NOMO-1 treated with DMSO at 0.1 percent for 48 hours (cell line): ENCODE data around the gene INPP5A.

Source experiments
- DNase-seq: peaks from one replicate; lab custom pipeline; 2025; ENCODE audit not compliant: unreplicated experiment; lab: John Stamatoyannopoulos, UW

The INPP5A gene

DNA sequence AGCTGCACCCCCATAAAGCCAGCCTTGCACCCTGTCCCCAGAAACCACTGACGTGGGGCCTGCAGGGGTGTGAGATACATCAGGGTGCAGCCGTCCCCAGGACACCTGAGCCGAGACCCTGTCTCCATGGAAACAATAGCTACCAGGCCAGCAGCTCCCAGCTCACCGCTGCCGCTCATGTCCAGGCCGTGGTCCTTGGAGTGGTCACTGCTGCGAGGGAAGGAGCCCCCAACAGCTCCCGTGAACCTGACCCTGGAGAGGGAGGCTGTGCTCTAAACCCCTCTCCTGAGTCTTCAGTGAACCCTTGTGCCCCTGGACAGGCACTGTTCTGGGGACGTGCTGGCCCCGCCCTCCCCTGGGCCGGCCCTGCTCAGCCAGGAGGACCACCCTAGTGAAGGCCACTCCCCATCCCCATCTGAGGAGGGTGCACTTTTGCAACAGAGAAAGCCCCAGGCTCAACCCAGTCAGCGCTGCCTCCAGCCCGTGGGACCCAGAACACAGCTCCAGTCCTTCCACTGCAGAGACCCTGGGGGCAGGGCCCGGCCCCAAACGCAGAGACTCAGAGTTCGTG is 19.6 kb upstream of the INPP5A start:
- no peak for DNase-seq

DNA sequence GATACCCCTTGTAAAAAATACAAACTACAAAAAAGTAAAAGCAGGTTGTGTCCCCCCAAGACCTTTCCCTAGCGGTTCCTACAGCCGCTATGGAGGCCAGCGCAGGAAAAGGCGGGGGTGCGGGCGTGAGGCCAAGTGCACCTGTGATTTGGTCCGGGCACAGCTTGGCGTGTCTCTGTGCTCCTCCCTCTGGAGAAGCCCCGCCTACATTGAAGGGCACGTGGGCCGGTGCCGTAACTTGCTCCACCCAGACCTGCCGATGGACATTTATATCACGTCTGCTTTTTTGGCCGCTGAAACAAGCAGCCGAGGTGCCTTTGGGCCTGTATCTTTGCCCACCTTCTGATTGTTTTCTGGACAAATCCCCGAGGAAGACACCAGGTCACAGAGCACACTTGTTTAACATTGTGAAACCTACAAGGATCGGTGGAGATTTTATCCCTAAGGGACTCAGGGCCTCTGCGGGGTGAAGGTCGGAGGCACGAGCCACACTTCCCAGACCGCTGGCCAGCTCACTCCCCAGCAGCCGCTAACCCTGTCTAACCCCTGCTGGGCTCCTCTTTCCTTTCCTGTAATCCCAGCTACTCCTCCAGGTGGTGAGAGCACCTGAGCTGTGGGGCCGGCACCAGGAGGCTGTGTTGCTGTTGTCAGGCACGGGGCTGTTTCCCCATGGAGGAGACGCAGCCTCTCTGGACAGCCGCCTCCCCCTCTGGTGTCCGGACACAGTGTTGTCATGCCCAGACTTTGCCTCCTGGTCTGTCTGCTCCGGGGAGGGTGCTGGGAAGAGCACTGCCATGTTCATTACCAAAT is 18.8 kb upstream of the INPP5A start:
- no peak for DNase-seq

DNA sequence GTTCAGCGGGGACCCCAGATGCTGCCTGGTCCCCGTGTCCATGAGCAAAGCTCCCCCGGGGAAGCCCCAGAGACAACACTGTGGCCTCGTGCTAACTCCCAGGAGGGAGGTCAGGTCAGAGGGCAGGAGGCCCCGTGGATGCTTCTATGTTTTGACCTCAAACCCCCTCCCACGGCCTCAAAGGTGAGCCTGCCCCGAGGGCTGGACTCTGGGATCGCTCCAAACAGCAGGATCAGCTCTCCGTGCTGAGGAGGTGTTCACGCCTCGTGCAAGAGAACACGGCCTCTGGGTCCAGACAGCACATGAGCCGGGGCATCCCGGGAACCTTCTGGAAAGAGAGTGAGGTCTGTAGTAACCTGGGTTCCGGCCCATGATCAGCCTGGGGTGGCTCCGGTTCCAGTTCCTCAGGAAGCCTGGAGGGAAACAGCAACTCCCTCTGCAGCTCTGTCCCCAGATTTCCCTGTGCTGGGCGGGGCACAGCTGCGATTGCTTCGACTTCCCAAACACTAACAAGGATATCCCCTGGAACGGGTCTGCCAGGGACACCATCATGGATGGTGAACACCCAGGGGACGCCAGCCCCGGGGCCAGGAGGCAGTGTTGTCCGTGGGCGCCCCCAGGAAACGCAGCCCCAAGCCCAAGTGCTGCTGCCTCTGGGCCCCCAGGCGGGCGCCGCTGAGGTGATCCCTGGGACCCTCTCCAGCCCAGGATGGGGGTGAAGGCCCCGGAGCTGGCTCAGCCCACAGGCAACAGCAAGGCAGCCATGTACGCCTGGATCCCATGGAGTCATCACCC is 18.0 kb upstream of the INPP5A start:
- no peak for DNase-seq

DNA sequence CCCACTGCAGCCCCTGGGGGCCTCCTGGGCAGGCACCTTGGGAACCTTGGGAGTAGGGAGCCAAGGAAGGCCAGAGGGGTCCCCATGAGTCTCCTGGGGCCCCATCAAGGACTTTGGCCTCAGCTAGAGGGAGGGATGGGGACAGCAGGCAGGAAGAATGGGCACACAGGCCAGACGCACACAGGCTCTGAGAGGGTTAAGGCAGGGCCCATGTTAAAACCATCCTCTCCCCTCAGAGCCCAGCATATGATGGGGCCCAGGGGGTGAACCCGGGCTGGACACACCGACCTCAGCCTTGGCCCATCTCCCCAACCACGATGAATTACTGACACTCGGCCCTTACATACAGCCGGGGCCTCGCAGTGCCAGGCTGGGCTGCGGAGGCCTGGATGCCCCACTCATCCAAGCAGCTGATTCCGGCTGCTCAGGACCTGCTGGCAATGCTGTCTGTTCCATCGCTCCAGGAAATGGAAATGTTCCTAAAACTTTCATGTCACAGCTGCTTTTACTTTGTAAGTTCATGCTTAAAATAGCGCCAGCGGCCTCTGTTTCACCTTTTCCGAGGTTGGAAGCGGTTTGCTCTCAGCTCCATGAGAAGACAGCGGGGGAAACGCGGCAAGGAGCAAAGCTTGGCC is 17.3 kb upstream of the INPP5A start:
- no peak for DNase-seq

DNA sequence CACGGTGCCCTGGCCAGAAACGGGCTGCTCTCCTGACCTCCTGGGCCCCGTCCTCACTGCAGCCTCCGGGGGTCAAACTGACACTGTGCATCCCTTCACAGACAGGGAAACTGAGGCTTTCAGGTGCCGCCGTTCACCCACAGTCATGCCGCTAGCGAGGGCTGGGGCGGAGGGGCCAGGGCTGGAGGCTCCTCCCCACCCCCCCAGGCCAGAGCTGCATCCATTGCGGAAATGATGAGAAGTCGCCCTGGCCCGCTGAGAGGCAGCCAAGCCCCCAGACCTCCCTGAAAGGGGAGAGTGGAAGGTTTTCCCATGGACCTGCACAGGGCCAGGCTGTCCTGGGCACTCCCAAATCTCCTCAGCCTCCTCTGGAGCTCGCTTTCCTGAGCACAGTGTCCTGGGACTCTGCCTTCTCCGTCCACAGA is 16.5 kb upstream of the INPP5A start:
- DNase-seq: no peak

DNA sequence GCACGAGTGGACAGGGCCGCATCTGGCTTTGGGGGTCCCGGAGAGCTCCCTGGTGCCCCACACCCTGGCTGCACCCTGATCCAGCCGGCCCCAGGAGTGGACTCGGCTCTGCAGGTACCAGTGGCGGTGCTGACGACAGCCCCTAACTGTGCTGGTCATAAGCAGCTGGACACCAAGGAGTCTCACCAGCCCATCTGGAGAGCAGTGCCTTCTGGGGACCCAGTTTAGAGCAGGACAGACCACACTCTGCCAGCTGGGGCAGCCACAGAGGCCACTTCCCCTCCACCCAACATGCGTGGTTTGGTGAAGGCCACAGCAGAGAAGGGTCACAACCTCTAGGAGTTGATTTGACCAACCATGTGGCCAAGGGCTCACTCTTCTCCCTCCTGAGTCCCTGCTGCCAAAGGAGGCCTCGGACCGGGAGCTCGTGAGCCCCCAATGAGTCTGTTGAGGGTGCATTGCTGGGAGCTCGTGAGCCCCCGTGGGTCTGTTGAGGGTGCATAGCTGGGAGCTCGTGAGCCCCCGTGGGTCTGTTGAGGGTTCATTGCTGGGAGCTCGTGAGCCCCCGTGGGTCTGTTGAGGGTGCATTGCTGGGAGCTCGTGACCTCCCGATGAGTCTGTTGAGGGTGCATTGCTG is 16.0 kb upstream of the INPP5A start:
- DNase-seq: no peak

DNA sequence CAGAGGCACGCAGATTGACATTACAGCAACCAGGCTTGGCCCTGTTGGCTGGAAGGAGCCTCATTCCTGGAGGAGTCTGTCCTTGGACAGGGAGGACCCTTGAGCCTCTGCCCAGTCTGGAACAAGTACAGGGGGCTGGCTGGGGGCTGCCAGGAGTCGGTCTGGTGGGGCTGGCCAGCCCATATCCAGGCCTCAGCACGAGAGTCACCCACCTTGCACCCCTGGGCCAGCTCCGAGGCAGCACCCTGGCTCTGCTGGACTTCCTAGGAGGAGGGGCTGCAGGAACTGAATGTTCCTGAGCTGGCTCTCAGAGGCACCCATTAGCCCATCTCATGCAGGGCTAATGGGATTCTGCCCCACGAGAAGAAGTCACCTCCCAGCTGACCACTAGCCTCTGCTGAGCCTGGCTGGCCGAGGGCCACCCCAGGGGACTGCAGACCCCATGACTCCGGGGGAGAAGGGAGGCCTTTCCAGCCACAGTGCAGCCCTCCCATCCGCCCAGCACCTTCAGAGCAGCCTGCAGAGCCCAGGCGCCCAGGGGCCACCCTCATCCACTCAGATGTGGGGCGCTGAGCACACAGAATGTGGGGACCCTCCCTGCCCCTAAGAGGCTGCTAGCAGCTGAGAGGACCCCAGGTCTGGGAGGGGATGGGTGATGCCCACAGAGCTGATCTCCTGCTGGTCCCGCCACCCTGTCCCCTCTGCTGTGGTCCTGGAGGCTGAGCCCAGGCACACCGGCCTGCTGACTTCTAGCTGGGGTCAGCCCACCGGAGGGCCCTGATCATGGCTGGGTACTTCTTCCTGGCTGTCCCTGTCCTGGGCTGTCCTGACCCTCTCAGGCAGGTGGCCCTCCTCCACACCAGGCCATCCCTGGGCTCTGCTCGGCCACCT is 14.8 kb upstream of the INPP5A start:
- no peak for DNase-seq

DNA sequence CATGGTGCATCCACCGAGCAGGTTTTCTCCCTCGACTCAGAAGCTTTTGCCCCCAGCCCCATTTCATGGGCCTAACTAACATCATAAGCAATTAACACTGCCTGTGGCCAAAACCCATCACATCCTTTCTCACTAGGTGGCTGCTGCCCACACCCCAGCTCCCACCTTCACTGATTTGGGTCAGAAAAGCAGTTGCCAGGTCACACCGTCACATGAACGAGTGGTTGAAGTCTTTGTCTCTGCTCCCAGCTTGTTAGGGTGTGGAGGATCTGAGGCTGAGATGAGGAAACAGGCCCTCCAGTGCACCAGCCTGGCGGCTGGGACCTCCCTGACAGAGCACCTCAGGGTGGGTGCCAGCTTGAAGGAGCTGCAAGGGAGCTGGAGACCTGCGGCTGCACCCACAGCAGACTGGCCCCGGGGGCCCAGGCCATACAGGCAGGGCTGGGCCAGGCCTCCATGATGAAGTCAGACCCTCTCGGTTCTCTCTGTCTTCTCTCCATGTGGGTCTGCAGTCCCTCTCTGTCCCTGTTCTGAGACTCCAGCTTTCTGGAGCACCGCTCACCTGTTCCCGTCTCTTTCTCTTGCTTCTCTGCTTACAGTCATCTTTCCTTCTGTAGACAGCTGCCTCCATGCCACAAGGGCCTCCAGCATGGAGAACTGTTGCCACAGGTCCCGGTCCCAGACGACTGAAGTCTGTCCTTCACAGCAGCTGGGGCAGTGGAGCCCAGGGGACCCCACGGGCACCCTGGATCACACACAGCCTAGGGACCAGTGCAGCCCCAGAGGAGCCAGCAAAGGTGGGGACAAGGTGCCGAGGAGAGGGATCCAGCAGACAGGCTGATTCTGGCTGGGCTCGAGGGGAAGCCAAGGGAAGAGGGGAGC is 13.8 kb upstream of the INPP5A start:
- DNase-seq: no peak

DNA sequence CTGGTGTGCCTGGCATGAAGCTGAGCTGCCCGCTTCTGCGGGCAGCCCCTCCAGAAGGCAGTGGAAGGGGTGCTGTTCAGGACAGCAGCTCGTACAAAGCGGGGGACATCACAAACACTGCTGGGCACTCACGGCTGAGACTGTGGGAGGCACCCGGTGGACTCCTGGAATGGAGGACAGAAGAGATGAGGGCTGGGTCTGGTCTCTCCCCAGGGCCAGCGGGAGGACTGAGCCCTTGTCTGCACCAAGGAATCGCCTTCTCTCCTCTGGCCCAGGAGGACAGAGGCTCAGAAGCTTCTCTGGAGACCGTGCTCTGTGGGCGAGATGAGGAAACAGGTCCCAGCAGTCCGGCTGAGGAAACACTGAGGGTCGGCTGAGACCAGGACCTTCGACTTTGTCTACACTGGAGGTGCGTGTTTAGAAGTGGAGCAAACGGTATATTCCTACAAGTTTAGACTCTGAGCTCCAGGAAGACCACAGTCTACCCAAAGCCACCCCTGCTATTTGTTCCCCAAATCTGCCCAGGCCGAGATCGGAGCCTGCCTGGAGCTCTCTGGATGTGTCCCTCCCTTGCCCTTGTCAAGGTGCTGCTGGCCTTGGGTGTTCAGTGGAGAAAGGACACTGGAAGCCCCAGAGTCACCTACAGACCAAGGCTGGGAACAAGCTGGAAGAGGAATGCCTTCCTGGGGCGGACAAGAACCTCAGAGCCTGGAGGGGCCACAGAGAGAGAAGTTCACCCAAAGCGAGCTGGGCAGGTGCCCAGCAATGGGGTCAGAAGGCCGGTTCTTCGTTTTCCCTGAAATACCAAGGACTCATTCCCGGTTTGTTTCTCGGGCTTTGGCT is 12.9 kb upstream of the INPP5A start:
- DNase-seq: no peak

DNA sequence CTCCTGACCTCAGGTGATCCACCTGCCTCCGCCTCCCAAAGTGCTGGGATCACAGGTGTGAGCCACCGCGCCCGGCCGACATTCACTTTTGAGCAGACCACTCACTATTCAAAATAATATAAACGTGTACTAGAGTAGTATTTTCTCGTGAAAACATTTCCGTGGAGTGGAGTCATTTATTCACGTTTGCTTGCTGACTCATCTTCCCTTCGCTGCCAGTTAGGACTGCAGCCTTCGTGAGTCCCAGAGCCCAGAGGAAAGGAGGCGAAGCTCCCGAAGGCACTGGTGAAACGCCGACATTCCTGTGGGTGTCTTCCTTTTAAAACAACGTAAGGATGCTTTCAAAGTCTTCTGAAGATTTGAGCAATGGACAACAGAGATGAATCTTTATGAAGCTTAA is 10.9 kb upstream of the INPP5A start:
- DNase-seq: no peak

DNA sequence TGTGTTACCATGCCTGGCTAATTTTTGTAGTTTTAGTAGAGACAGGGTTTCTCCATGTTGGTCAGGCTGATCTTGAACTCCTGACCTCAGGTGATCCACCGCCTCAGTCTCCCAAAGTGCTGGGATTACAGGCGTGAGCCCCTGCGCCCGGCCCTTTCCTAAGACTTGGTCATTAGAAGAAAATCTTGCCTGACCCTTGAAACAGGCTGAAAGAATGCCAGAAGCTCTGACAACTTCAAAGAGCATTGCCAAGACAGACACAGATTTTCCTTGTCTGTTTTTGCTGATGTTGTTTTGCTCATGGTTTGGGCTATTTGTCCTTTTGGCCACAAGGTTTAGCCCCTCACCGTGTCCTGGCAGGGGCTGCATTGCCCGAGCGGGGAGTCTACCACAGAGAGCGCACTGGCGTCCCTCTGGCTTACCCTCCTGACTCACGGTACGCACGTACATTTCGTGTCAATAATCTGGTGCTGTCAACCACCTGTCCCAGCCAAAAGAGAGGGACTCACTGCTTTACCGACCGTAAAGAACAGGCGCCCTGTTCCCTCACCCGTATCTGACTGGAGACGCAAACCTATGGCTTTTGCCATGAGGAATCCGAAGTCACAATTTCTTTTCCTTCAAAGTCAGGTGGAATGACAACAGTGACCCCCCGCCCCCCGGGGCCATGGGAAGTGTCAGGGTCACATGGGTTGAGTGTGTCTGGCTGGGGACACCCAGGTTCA is 10.1 kb upstream of the INPP5A start:
- no peak for DNase-seq

DNA sequence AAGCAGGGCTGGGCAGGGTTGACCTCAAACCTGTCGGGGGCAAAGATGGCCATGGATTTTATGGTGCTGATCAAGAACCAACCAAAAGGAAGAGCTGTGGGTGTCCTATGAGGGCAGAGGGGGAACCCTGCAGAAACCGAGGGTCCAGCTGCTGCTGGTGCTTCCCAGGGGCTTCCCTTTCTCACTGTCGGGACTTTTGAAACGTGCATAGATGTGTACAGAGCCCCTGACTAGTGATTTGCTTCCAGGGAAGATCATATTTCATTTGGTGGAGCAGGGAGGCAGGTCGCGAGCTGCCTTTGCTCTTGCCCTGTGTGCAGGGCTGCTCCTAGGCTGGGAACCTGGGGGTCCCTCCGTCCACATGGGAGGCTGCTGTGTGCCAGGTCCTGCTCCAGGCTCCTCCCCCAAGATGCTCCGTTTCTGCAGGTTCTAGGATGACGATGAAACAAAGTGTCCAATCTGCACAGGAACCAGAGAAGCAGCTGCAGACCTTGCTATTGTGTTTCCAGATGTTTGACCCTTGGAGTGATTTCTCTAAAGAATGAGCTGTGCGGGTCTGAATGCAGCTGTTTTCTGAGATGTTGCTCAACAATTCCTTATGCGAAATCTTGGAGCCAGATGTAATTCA is 9.4 kb upstream of the INPP5A start:
- no peak for DNase-seq

DNA sequence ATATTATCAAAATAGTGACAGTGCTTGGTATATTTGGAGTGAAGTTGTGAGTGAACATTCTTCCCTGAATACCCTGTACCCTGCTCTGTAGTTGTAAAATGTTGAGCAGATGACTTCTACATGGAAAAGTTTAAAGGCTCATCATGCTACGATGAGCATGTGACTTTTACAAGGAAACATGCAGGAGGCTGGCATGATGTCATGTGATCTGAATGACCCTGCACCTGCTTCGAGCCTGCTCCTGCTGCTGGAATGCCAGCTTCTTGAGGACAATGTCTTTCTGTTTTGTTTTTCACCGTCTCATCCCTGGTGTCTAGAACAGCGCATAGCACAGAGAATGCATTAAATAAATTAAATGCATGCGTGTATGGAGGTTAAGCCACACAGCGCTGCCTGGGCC is 5.4 kb upstream of the INPP5A start:
- no peak for DNase-seq

DNA sequence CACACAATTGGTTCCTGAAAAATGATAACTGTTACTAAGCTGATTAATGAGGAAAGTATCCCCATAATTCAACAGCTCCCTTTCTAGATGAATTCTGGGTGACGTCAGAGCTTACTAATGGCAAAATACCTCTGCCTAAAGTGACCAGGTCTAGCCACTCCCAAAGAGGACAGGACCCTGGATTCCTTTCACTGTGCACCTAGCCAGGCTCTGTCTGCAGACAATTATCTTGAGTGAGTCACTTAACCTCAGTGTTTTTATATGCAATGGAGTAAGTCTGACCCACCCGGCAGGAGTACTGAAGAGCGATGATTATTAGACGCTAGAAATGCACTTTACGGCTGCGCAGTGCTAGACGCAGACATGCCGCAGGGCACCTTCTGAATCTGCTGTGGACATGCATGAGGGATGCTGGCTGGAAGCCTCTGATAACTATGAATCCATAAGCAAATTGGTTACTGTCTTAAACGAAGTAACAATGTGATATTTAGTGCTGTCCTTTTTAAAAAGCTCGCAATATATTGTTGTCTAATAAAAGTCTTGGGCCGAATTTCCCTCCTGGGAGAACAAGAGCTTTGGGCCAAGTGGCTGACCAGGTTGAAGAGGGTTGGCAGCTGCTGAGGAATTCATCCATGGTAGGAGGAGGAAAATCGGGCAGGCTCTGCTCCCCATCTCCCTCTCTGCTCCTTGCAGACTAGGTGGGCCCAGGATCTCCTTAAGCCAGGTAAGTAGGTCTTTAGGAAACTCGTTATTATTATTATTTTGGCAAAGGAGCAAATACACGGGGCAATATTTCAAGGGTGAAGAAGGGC is 4.6 kb upstream of the INPP5A start:
- DNase-seq: no peak

DNA sequence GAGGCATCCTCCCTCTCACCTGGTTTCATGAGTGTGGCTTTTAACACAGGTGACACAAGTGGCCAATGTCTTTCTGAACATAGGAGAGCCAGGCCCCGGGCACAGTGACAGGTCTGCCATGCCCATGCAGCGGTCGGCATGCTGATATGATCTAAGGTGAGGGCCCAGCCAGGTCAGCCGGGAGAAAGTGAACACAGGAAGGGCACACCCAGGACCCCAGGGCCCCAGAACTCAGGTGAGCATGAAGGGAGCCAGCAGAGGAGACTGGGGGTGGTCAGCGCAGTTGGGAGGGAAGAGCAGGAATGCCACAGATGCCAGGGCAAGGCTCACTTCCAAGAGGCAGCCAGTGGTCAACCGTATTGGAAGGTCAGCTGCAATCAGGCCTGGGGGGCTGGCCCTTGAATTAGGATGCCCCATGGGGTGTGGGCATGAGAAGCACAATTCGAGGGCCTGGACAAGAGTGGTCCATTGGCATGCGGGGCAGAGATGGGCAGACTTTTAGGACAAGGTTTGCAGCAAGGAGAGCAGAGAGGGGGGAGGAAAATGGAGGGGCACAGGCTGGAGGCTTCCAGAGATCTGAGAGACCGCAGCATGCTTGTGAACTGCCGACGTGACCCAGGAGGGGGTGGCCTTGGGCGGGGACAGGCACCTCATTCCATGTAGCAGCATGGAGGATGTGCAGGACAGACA is 3.9 kb upstream of the INPP5A start:
- DNase-seq: no peak
